HT-29 (cell line): ENCODE results near the gene CORO1C. TPM values are rescaled to one million over a fixed set of nuclear protein-coding genes. Genes with fewer than 3 reads are reported as not detected.

Experiments used
- DNase-seq: peaks from one replicate; pipeline ENCODE4 v3.0.0-alpha.2; 2015; ENCODE audit warnings: low spot score
- total RNA-seq: library from RNA; depleted of rRNA; stranded (reverse); fragments of >200 nt; shearing (Covaris generic); gene quantifications from 2 replicates; pipeline ENCODE4 v1.2.3, GENCODE V29; 2014

Gene CORO1C
- total RNA-seq, 1 experiment from 2014 or later: 67.5 TPM

- DNase-seq: no peak
These were observed 4.2 kb downstream of the CORO1C start for GRCh38 chr12:108727161-108727560.

GRCh38 chr12:108724890-108725151, 6.5 kb downstream of the CORO1C start:
- no peak for DNase-seq

- DNase-seq: no peak
These were observed 7.0 kb downstream of the CORO1C start for GRCh38 chr12:108724054-108724889.

- no peak for DNase-seq
These were observed 8.1 kb downstream of the CORO1C start for GRCh38 chr12:108722992-108723766.

DNA sequence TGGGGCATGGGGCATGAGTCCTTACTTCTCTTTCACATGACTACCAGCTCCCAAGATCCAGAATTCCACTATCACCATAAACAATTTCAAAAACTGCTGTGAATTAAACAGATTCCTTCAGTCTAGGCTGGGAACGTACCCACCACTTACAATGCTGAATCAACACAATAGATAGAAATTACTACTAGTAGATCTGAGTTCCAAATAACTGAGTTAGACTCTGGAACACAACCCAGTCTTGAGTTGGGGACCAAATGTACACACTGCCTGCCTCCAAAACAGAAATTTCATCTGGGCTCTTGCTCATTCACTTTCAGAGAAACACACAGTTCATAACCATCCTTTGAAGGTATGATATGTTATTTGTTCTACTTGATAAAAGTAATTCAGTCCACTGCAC, 8.9 kb downstream of the CORO1C start:
- DNase-seq: no peak

DNA sequence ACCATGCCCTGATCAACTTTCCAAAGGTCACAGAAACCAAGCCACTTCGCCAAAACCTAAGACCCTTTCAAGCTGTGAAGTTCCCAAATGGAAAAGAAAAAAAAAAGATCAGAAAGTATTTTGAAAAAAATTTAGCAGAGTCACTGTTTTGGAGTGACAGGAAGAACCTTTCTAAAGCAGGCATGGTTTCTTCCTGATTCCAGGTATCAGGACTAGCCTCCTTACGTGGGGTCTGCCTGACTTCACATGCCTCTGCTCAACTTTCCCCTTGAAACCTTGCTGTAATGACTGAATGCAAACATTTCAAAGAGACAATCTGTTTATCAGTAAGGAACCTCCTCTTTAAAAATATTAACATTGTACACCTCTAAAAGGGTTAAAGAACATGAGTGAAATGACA, 9.5 kb downstream of the CORO1C start:
- no peak for DNase-seq

- no peak for DNase-seq
These were observed 10.4 kb downstream of the CORO1C start for GRCh38 chr12:108720757-108721514.

DNA sequence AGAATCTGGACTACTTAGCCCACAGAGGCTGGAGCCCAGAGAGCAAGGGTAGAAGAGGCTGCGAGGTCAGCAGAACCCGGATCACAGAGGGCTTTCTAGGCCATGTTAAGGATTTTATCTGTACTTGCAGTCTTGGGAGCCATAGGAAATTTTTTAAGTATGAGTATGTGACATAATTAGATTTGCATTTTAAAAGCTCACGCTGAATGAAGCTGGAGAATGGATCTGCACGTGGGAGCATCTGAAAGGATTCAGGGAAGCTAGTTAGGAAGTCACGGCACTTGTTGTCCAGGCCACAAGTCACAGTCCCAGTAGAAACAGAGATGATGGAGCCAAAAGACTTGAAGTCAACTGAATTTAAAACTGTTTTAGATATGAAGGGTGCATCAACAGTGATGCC, 14.1 kb downstream of the CORO1C start:
- DNase-seq: no peak

- no peak for DNase-seq
These were observed 16.5 kb downstream of the CORO1C start for GRCh38 chr12:108714866-108715265.

GRCh38 chr12:108713471-108713870, 17.8 kb downstream of the CORO1C start:
- no peak for DNase-seq

- DNase-seq: no peak
These were observed 18.5 kb downstream of the CORO1C start for GRCh38 chr12:108712925-108713203.

DNA sequence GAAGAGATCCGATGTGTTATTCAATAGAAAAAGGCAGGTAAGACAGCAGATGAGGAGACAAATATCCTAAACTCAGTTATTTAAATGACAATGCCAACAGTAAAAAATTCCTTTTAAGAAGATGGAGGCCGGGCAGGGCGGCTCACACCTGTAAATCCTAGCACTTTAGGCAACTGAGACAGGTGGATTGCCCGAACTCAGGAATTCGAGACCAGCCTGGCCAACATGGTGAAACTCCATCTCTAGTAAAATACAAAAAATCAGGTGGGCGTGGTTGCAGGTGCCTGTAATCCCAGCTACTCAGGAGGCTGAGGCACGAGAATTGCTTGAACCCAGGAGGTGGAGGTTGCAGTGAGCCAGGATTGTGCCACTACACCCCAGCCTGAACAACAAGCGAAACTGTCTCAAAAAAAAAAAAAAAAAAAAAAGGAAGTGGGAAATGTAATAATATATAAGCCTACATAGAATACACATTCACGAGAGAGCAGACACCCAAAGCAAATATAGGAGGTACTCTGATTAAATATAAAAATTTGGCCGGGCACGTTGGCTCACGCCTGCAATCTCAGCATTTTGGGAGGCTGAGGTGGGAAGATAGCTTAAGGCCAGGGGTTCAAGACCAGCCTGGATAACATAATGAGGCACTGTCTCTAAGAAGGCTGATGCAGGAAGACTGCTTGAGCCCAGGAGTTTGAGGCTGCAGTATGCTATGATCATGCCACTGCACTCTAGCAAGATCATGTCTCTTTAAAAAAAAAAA, 19.0 kb downstream of the CORO1C start:
- no peak for DNase-seq

DNA sequence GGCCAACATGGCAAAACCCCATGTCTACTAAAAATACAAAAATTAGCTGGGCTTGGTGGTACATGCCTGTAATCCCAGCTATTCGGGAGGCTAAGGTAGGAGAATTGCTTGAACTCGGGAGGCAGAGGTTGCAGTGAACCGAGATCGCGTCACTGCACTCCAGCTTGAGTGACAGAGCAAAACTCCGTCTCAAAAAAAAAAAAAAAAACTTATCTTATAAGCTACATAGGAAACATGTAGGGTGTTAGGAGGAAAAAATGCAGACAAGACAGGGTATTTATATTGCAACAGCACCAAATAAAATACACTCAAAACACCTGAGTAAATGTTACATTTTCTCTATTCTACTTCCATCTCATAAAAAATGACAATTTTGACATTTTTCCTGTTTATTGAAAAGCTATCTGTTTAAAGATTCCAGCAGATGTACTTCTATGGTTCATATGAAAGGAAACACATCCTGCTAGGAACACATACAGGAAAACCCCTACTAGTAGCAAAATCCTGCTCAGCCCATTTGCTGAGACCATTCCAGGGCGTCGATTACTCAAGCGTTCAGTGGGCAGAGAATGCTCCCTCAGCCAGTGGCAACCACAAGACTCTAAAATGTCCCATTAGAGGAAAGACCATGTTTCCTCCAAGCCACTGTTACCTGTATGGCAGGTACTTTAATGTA, 19.7 kb downstream of the CORO1C start:
- no peak for DNase-seq

- DNase-seq: no peak
These were observed 21.6 kb downstream of the CORO1C start for GRCh38 chr12:108709697-108710096.

GRCh38 chr12:108704527-108704926, 26.8 kb downstream of the CORO1C start:
- no peak for DNase-seq

GRCh38 chr12:108702595-108703320, 28.6 kb downstream of the CORO1C start:
- DNase-seq: no peak

DNA sequence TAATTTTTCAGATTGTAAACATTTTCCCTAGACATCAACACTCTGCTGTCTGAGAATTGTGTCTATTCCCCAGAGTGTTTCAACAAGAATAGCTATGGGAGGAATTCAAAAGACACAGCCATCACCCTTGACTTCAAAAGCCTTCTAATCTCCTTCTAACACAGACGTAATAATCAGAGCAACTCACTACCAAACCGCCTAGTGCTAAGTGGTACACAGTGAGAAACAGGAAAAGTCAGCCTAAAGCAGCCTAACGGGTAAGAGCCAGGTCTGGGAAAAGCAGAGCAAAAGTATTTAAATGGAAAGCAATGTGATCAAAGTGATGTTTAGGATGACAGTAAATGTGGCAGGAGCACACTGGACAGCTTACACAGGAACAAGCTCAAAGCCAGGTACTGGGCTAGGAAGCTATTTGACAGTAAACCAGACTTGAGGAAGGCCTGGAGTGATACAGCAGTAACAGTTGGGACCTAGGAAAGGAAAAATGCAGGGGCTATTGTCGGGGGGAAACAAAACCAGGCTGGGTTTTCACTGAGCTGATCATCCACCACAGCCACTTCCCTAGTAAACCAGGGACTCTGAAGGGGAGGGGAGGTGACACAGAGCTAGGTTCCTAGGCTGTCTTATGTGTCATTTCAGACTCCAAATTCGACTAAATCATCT, 29.4 kb downstream of the CORO1C start:
- no peak for DNase-seq

- no peak for DNase-seq
These were observed 30.3 kb downstream of the CORO1C start for GRCh38 chr12:108700833-108701541.

DNA sequence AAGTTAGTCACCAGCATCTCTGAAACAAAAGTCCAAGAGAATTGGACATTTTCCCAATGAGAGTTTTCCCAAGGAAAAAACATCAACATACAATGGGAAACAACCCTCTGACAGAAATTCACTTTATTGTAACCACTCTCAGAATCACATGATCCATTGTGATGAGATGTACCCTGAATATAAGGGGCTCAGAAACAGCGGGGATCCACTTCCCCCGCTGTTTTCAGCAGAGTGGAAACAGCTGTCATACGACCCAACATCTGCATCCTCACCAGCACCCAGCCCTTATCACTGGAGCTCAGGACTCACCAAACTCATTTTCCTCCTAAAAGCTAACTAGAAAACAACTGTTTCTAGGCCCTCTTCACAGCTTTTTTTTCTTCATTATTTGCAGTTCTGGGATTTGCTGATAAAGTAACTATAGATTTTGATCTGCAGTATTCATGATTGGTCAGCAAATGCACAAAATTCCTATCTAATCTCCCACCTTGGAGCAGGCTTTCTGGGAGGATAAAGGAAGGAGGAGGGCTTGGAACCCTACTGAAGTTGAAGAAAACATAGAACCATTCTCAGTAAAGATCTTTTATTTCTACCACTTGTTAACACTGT, 31.3 kb downstream of the CORO1C start:
- DNase-seq: no peak
